Measurements from ENCODE around the gene ATR. TPM values are rescaled to one million over a fixed set of nuclear protein-coding genes. Genes with fewer than 3 reads are reported as not detected.
"Not testable (repeated sequence)": the region's sequence is repeated elsewhere in the genome, so short reads cannot be mapped to it uniquely, and the experiment has no call there.

The ATR gene
- total RNA-seq, 1 experiment from 2014 or later = 15.8 TPM

GRCh38 chr3:142553741-142554140, 24.8 kb downstream of the ATR start:
- no peak for TF ChIP-seq CTCF (conservative IDR thresholded peaks at IDR 0.05)
- no peak overlapping the region for H4K8ac ChIP-seq (replicated peaks; ENCODE audit: insufficient read length, low read depth, low read length)
- H2BK120ac ChIP-seq (ENCODE audit: low read depth, low read length, poor library complexity, severe bottlenecking) = no peak overlapping the region
- H3K4me2 ChIP-seq (ENCODE audit: insufficient read depth, insufficient read length, low read length) = no peak overlapping the region
- DNase-seq = no peak
- no peak overlapping the region for H3K18ac ChIP-seq (ENCODE audit: insufficient read length, low read depth, low read length)
- Mint-ChIP-seq H3K4me1 (no peaks in the 10 kb centered on the region), H3K36me3 (ENCODE audit: insufficient read depth in 1 of 3, low read depth in 3 of 3) (peaks cover 35 to 56% (median 54%) of the 10 kb centered on the region in 3 experiments), H3K27ac (no peak overlapping the region), H3K4me3 (no peak overlapping the region), H3K27me3 (ENCODE audit: low read depth) (no peaks in the 10 kb centered on the region), H3K9me3 (peaks cover 2 to 16% of the 10 kb centered on the region in 2 experiments; a peak in 4 of 5 replicates)
- H3K9me3 ChIP-seq (ENCODE audit: control insufficient read depth, low read depth, low read length) = no peaks in the 10 kb centered on the region
- H2AFZ ChIP-seq (ENCODE audit: low read length) = no peak overlapping the region
- H4K20me1 ChIP-seq (ENCODE audit: control insufficient read depth, insufficient read depth, insufficient read length) = no peaks in the 10 kb centered on the region
- H3K23ac ChIP-seq (ENCODE audit: insufficient read length, low read depth, low read length) = no peak overlapping the region
- H3K14ac ChIP-seq (ENCODE audit: insufficient read depth, low read length) = no peak overlapping the region
- no peak overlapping the region for H3K27ac ChIP-seq (ENCODE audit: insufficient read length, low read depth, low read length)
- no peaks in the 10 kb centered on the region for H3K79me2 ChIP-seq (ENCODE audit: insufficient read depth, low read length)
- H3T11ph ChIP-seq (ENCODE audit: low read length) = no peak overlapping the region
- H3K23me2 ChIP-seq (ENCODE audit: insufficient read length, low read depth, low read length, poor library complexity, severe bottlenecking) = no peaks in the 10 kb centered on the region
- no peak overlapping the region for H3K9ac ChIP-seq (ENCODE audit: extremely low read depth, insufficient read length, low read length)
- no peak overlapping the region for H2BK5ac ChIP-seq (ENCODE audit: insufficient read length, low read length)
- no peak overlapping the region for H2BK20ac ChIP-seq (ENCODE audit: low read depth, low read length, poor library complexity, severe bottlenecking)
- no peak overlapping the region for H3K56ac ChIP-seq (ENCODE audit: insufficient read length, low read depth, low read length)
- H3K4ac ChIP-seq (ENCODE audit: low read depth, low read length) = no peak overlapping the region
- H4K91ac ChIP-seq (ENCODE audit: insufficient read length, low read depth, low read length) = no peak overlapping the region
- WGBS (ENCODE audit: extremely low coverage, insufficient read length, low lambda C conversion rate) = no CpG with 5 or more reads among the region's 1 CpG
- no peak overlapping the region for H2BK12ac ChIP-seq (ENCODE audit: insufficient read length, low read depth, low read length)
- no peak overlapping the region for H2BK15ac ChIP-seq (ENCODE audit: low read depth, low read length)
- H3K27me3 ChIP-seq (ENCODE audit: insufficient read depth, low read length) = no peaks in the 10 kb centered on the region
- H3K4me1 ChIP-seq (ENCODE audit: insufficient read depth, low read length) = no peaks in the 10 kb centered on the region
- no peak overlapping the region for H2AK5ac ChIP-seq (ENCODE audit: insufficient read length, low read length)
- no peak overlapping the region for H4K5ac ChIP-seq (ENCODE audit: insufficient read length, low read depth, low read length)
- H3K79me1 ChIP-seq (ENCODE audit: insufficient read depth, low read depth, low read length, poor library complexity, severe bottlenecking) = no peaks in the 10 kb centered on the region

- H3K4me1 Mint-ChIP-seq; DNase-seq; H2BK12ac ChIP-seq (ENCODE audit: insufficient read length, low read depth, low read length); H3T11ph ChIP-seq (ENCODE audit: low read length); H3K4ac ChIP-seq (ENCODE audit: low read depth, low read length); H3K4me3 Mint-ChIP-seq; H2BK15ac ChIP-seq (ENCODE audit: low read depth, low read length); H3K23ac ChIP-seq (ENCODE audit: insufficient read length, low read depth, low read length); H2BK120ac ChIP-seq (ENCODE audit: low read depth, low read length, poor library complexity, severe bottlenecking); H3K27ac Mint-ChIP-seq; H3K23me2 ChIP-seq (ENCODE audit: insufficient read length, low read depth, low read length, poor library complexity, severe bottlenecking); H4K5ac ChIP-seq (ENCODE audit: insufficient read length, low read depth, low read length); H3K79me2 ChIP-seq (ENCODE audit: insufficient read depth, low read length); H3K27ac ChIP-seq (ENCODE audit: insufficient read length, low read depth, low read length); H3K4me1 ChIP-seq (ENCODE audit: insufficient read depth, low read length); H2AK5ac ChIP-seq (ENCODE audit: insufficient read length, low read length); H2BK5ac ChIP-seq (ENCODE audit: insufficient read length, low read length); H3K27me3 Mint-ChIP-seq (ENCODE audit: low read depth); H3K27me3 ChIP-seq (ENCODE audit: insufficient read depth, low read length); H4K20me1 ChIP-seq (ENCODE audit: control insufficient read depth, insufficient read depth, insufficient read length); H3K56ac ChIP-seq (ENCODE audit: insufficient read length, low read depth, low read length); H2BK20ac ChIP-seq (ENCODE audit: low read depth, low read length, poor library complexity, severe bottlenecking); H3K4me2 ChIP-seq (ENCODE audit: insufficient read depth, insufficient read length, low read length); H3K9me3 ChIP-seq (ENCODE audit: control insufficient read depth, low read depth, low read length); H2AFZ ChIP-seq (ENCODE audit: low read length); H3K9ac ChIP-seq (ENCODE audit: extremely low read depth, insufficient read length, low read length); H4K8ac ChIP-seq (replicated peaks; ENCODE audit: insufficient read length, low read depth, low read length); H3K14ac ChIP-seq (ENCODE audit: insufficient read depth, low read length); H3K79me1 ChIP-seq (ENCODE audit: insufficient read depth, low read depth, low read length, poor library complexity, severe bottlenecking); H3K18ac ChIP-seq (ENCODE audit: insufficient read length, low read depth, low read length); H4K91ac ChIP-seq (ENCODE audit: insufficient read length, low read depth, low read length): not testable (repeated sequence)
- WGBS (ENCODE audit: extremely low coverage, insufficient read length, low lambda C conversion rate) = no CpG with 5 or more reads among the region's 1 CpG
- Mint-ChIP-seq H3K36me3 (ENCODE audit: insufficient read depth in 1 of 3, low read depth in 3 of 3) (peaks cover 35 to 56% (median 55%) of the 10 kb centered on the region in 3 experiments), H3K9me3 (peaks cover 2 to 16% of the 10 kb centered on the region in 2 experiments; a peak in 4 of 5 replicates)
Measured at GRCh38 chr3:142552579-142552978, 26.0 kb downstream of the ATR start.

Data from H9 (cell line).